ENCODE data around the gene TSPAN13. TPM values are rescaled to one million over a fixed set of nuclear protein-coding genes. Genes with fewer than 3 reads are reported as not detected.
A peak's percentile ranks its signal among the peaks of the same experiment; 100 is the strongest.

Gene TSPAN13
- total RNA-seq, 1 donor from 2014 or later = 81.1 TPM

- Mint-ChIP-seq H3K9me3 (ENCODE audit: unreplicated experiment) (peaks cover 11% of the 10 kb centered on the region), H3K27me3 (ENCODE audit: unreplicated experiment) (peaks cover 14% of the 10 kb centered on the region)
Measured at GRCh38 chr7:16753932-16754855, 639 bp downstream of the TSPAN13 start.

GRCh38 chr7:16754856-16755317 lies 1.3 kb downstream of the TSPAN13 start:
- Mint-ChIP-seq H3K27ac (ENCODE audit: unreplicated experiment) (peak overlapping the region; percentile 91), H3K9me3 (ENCODE audit: unreplicated experiment) (peaks cover 10% of the 10 kb centered on the region), H3K4me1 (ENCODE audit: low read depth, unreplicated experiment) (peaks cover 12% of the 10 kb centered on the region), H3K27me3 (ENCODE audit: unreplicated experiment) (peaks cover 12% of the 10 kb centered on the region), H3K36me3 (ENCODE audit: unreplicated experiment) (no peaks in the 10 kb centered on the region), H3K4me3 (ENCODE audit: unreplicated experiment) (peak overlapping the region; percentile 90)
- no peak for DNase-seq
- no peak for TF ChIP-seq CTCF (IDR thresholded peaks at IDR 0.05; ENCODE audit: partially characterized antibody, unreplicated experiment)

More at GRCh38 chr7:16753932-16754855, 639 bp downstream of the TSPAN13 start:
- TF ChIP-seq CTCF (IDR thresholded peaks at IDR 0.05; ENCODE audit: partially characterized antibody, unreplicated experiment) = no peak
- peak overlapping the region; percentile 90 for H3K4me3 Mint-ChIP-seq (ENCODE audit: unreplicated experiment)
- peaks cover 11% of the 10 kb centered on the region for H3K4me1 Mint-ChIP-seq (ENCODE audit: low read depth, unreplicated experiment)
- H3K36me3 Mint-ChIP-seq (ENCODE audit: unreplicated experiment) = no peaks in the 10 kb centered on the region
- DNase-seq = peak; percentile 83
- H3K27ac Mint-ChIP-seq (ENCODE audit: unreplicated experiment) = peak overlapping the region; percentile 91

- DNase-seq = no peak
- Mint-ChIP-seq H3K4me3 (ENCODE audit: unreplicated experiment) (peak overlapping the region; percentile 90), H3K27me3 (ENCODE audit: unreplicated experiment) (peaks cover 10% of the 10 kb centered on the region), H3K4me1 (ENCODE audit: low read depth, unreplicated experiment) (peaks cover 13% of the 10 kb centered on the region), H3K27ac (ENCODE audit: unreplicated experiment) (peak overlapping the region; percentile 91), H3K9me3 (ENCODE audit: unreplicated experiment) (peaks cover 10% of the 10 kb centered on the region), H3K36me3 (ENCODE audit: unreplicated experiment) (no peaks in the 10 kb centered on the region)
- TF ChIP-seq CTCF (IDR thresholded peaks at IDR 0.05; ENCODE audit: partially characterized antibody, unreplicated experiment) = no peak
Measured at GRCh38 chr7:16755397-16755796, 1.8 kb downstream of the TSPAN13 start.

- H3K27me3 Mint-ChIP-seq (ENCODE audit: unreplicated experiment) = peaks cover 10% of the 10 kb centered on the region
- H3K4me3 Mint-ChIP-seq (ENCODE audit: unreplicated experiment) = no peak overlapping the region
- TF ChIP-seq CTCF (IDR thresholded peaks at IDR 0.05; ENCODE audit: partially characterized antibody, unreplicated experiment) = no peak
- H3K9me3 Mint-ChIP-seq (ENCODE audit: unreplicated experiment) = peaks cover 10% of the 10 kb centered on the region
- DNase-seq = no peak
- H3K27ac Mint-ChIP-seq (ENCODE audit: unreplicated experiment) = no peak overlapping the region
- peaks cover 3% of the 10 kb centered on the region for H3K36me3 Mint-ChIP-seq (ENCODE audit: unreplicated experiment)
- H3K4me1 Mint-ChIP-seq (ENCODE audit: low read depth, unreplicated experiment) = peaks cover 13% of the 10 kb centered on the region
Measured at GRCh38 chr7:16758036-16758435, 4.5 kb downstream of the TSPAN13 start.
